AG04450 (cell line): ENCODE measurements around the gene INTS2. TPM values are rescaled to one million over a fixed set of nuclear protein-coding genes. Genes with fewer than 3 reads are reported as not detected.

Source experiments
- CTCF ChIA-PET: fragments of 300-600, 350-600 bp; formaldehyde crosslinking; extraction: SDS; loops from one replicate; lab custom pipeline; 2022; ENCODE audit warnings: antibody characterized with exemption, inconsistent platforms; lab: Charles Lee
- POLR2A ChIA-PET: fragments of 350-600 bp; formaldehyde crosslinking; extraction: SDS; loops from one replicate; lab custom pipeline; 2021; ENCODE audit warnings: antibody characterized with exemption, inconsistent platforms; lab: Yijun Ruan, JAX
- DNase-seq: peaks from one replicate; pipeline ENCODE4 v3.0.0-alpha.2; 2011; ENCODE audit warnings: low read depth, low spot score
- H3K27ac ChIP-seq: one replicate; pipeline ENCODE4 v1.5.1; 2012; ENCODE audit warnings: low read depth, low read length, control low read depth
- H3K27me3 ChIP-seq: one replicate; pipeline ENCODE4 v1.6.0; 2012; ENCODE audit warnings: low read length; ENCODE audit not compliant: control insufficient read depth, insufficient read depth
- H3K4me3 ChIP-seq: 2 replicates; pipeline ENCODE4 v1.5.1; 2011; ENCODE audit warnings: mild to moderate bottlenecking, low read depth, low read length, control low read depth
- H3K9me3 ChIP-seq: 2 replicates; pipeline ENCODE4 v1.5.1; 2012; ENCODE audit warnings: low read length; ENCODE audit not compliant: control insufficient read depth, insufficient read depth
- polyA minus RNA-seq: library from RNA; depleted of rRNA, polyadenylated mRNA; stranded (reverse); fragments of >200 nt; gene quantifications from 2 replicates; pipeline ENCODE4 v1.2.3, GENCODE V29; 2011; rRNA and poly(A)+ RNA removed
- polyA plus RNA-seq: library from polyadenylated mRNA; depleted of rRNA; stranded (reverse); fragments of >200 nt; gene quantifications from 2 replicates; pipeline ENCODE4 v1.2.3, GENCODE V29; 2011; rRNA removed
- TF ChIP-seq, protein P1 (sequence below): IDR thresholded peaks from 2 replicates; pipeline ENCODE4 v1.5.1; 2011; ENCODE audit warnings: low read depth, low read length, control low read depth, inconsistent platforms

INTS2 gene, protein sequence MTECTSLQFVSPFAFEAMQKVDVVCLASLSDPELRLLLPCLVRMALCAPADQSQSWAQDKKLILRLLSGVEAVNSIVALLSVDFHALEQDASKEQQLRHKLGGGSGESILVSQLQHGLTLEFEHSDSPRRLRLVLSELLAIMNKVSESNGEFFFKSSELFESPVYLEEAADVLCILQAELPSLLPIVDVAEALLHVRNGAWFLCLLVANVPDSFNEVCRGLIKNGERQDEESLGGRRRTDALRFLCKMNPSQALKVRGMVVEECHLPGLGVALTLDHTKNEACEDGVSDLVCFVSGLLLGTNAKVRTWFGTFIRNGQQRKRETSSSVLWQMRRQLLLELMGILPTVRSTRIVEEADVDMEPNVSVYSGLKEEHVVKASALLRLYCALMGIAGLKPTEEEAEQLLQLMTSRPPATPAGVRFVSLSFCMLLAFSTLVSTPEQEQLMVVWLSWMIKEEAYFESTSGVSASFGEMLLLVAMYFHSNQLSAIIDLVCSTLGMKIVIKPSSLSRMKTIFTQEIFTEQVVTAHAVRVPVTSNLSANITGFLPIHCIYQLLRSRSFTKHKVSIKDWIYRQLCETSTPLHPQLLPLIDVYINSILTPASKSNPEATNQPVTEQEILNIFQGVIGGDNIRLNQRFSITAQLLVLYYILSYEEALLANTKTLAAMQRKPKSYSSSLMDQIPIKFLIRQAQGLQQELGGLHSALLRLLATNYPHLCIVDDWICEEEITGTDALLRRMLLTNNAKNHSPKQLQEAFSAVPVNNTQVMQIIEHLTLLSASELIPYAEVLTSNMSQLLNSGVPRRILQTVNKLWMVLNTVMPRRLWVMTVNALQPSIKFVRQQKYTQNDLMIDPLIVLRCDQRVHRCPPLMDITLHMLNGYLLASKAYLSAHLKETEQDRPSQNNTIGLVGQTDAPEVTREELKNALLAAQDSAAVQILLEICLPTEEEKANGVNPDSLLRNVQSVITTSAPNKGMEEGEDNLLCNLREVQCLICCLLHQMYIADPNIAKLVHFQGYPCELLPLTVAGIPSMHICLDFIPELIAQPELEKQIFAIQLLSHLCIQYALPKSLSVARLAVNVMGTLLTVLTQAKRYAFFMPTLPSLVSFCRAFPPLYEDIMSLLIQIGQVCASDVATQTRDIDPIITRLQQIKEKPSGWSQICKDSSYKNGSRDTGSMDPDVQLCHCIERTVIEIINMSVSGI
- 7.6 and 10.4 TPM in 2 replicates for polyA plus RNA-seq
- 11.2 and 21.1 TPM in 2 replicates for polyA minus RNA-seq

DNA sequence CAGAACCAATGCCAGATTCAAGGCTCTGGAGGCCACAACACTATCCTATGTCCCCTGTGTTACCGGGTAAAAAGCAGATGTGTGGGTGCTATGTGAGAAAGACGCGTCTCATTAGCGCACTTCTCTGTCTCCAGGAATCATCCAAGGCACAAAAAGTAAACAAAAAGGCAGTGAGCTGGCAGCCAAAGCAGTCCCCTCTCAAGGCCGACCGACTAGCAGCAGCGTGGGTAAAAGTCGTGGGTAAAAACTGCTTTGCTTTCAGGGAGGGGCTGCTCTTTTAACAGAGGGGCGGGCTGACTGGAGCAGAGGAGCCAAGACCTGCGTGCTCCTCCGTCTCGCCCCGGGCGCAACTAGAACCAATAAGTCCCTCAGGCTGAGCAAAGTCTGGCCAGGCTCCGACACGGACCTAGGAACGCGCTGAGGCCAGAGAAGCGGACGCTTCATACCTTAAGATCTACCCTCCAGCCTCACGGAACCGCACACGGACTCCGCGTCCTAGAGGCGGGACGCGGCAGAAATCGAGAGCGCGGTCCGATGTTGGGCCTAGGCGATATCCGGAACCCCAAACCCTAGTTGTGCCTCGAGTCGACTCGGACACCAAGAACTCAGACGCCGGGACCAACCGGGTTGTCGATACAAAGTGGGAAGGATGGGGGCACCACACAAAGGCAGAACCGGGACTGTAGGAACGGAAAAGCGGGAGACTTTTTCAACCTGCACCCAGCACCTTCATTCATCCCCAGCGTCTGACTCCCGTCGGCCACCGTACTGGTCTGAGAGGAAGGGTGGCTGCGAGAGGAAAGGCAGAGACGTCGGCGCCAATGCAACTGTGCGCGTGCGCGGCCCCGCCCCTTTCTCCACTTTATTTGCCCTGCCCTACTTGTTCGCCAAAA is at the start of gene INTS2:
Gene INTS2, minus strand, starts transcription at position 775 of the 893 bp plus-strand sequence. CDS start 1,338 bp downstream, outside the sequence.
- peak; percentile 89 for DNase-seq
- Histone ChIP-seq H3K9me3 (no peaks in the 10 kb centered on the region), H3K4me3 (peak within 1 kb of the TSS; percentile 89), H3K27ac (peak within 1 kb of the TSS; percentile 90), H3K27me3 (no peaks in the 10 kb centered on the region)
- ChIA-PET CTCF (no interaction called here), POLR2A (no interaction called here)
- TF ChIP-seq, protein P1, sequence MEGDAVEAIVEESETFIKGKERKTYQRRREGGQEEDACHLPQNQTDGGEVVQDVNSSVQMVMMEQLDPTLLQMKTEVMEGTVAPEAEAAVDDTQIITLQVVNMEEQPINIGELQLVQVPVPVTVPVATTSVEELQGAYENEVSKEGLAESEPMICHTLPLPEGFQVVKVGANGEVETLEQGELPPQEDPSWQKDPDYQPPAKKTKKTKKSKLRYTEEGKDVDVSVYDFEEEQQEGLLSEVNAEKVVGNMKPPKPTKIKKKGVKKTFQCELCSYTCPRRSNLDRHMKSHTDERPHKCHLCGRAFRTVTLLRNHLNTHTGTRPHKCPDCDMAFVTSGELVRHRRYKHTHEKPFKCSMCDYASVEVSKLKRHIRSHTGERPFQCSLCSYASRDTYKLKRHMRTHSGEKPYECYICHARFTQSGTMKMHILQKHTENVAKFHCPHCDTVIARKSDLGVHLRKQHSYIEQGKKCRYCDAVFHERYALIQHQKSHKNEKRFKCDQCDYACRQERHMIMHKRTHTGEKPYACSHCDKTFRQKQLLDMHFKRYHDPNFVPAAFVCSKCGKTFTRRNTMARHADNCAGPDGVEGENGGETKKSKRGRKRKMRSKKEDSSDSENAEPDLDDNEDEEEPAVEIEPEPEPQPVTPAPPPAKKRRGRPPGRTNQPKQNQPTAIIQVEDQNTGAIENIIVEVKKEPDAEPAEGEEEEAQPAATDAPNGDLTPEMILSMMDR = no peak

DNA sequence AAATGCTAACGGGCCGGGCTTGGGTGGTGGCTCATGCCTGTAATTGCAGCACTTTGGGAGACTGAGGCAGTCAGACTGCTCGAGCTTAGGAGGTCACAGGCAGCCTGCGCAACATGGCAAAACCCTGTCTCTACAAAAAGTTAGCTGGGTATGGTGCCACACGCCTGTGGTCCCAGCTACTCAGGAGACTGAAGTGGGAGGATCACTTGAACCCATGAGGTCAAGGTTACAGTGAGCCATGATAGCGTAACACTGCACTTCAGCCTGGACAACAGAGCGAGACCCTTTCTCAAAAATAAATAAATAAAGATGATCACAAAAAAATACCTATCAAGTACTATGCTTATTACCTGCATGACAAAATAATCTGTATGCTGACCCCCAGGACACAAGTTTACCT is 46.3 kb upstream of the INTS2 start:
- no peaks in the 10 kb centered on the region for H3K9me3 ChIP-seq
- POLR2A ChIA-PET = no interaction called here
- CTCF ChIA-PET = no interaction called here
- H3K27me3 ChIP-seq = no peaks in the 10 kb centered on the region
- H3K4me3 ChIP-seq = no peak overlapping the region
- no peak overlapping the region for H3K27ac ChIP-seq
- no peak for DNase-seq
- TF ChIP-seq, protein P1 = no peak

DNA sequence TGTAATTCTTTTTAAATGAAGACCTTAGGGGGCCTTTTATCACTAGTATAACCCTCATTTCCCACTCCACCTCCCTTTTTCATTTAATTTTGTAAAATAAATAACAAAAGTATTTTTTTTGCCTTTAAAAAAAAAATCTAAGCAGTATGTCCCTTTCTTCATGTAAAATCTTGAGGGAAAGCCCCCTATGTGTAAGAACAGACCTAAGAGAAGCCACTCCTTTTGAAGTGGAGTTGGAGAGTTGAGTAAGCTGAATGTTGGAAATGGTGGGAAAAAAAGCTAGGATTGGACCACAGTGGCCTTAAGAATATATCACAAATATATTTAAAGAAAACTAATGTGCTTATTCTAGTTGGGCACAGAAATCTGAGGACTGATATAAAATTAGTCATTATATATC is 44.5 kb upstream of the INTS2 start:
- TF ChIP-seq, protein P1 = no peak
- DNase-seq = no peak
- H3K27me3 ChIP-seq = no peaks in the 10 kb centered on the region
- CTCF ChIA-PET = no interaction called here
- no peak overlapping the region for H3K27ac ChIP-seq
- H3K4me3 ChIP-seq = no peak overlapping the region
- POLR2A ChIA-PET = no interaction called here
- H3K9me3 ChIP-seq = no peaks in the 10 kb centered on the region

DNA sequence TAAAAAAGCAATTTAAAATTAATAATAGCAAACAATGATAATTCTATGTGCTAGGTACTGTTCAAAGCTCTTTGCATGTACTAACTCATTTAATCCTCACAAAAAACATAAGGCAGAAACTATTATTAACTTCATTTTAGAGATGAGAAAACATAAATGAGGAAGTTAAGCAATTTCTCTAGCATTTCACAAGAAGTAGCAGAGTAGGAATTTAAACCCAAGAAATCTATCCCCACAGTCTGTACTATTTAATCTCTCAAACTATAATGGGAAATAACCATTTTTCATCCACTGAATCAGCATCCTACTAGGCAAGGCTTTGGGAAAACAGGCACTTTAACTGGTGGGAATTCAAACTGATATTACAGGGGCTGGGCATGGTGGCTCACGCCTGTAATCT is 42.2 kb upstream of the INTS2 start:
- Histone ChIP-seq H3K27ac (no peak overlapping the region), H3K27me3 (no peaks in the 10 kb centered on the region), H3K4me3 (no peak overlapping the region), H3K9me3 (no peaks in the 10 kb centered on the region)
- no peak for DNase-seq
- TF ChIP-seq, protein P1 = no peak
- ChIA-PET CTCF (interaction anchor here (0.6 kb wide), 1 partner anchor 255 kb away, joined by 6 read pairs; no protein-coding TSS in a partner anchor), POLR2A (no interaction called here)
